GM19463 (cell line): ENCODE data around the gene MTX1.

ENCODE experiments used
- ATAC-seq: cut with Tn5 transposase; IDR thresholded peaks from one replicate; pipeline ENCODE4 v1.9.1; 2021; ENCODE audit warnings: mild to moderate bottlenecking, moderate library complexity; ENCODE audit not compliant: unreplicated experiment

MTX1 gene

DNA sequence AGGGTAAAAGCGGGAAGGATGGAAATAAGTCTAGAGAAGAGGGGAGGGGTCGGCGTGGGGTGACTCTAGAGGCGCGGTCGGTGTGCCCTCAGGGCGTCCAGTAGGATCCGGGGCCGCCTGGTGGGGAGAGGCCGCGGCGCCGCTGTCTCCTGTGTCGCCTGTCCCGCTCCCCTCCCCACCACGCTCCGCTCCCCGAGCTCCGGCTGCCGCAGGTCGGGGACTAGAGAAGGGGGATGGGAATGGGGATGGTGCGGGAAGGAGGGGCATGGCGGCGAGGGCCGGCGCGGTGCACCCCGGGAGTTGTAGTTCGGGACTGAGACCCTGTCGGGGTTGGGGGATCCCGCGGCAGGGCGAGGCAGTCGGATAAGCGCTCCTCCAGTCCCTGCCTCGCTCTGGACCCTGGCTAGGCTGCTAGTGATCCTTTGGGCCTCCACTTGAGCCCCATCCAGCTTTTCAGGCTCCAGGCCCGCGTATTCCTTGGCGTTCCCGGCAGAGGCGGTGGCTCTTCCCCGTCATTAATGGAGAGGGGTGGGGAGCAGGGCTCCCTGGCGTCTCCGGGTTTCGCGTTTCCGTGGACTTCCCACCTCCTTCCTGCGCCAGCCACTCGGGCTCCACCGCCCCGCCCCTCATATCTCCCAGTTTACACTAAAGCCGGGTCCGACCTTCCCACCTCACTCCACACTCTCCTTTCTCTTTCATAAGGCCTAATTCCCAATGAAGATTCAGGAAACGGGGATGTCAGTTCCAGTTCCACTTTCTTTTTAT, 46.9 kb downstream of the MTX1 start, which contains the start of gene ENTREP3:
Gene ENTREP3 (minus strand): TSS at position 241 of the 765 bp plus-strand sequence. CDS start 606 bp downstream, outside the sequence.
- peak; percentile 60 for ATAC-seq

DNA sequence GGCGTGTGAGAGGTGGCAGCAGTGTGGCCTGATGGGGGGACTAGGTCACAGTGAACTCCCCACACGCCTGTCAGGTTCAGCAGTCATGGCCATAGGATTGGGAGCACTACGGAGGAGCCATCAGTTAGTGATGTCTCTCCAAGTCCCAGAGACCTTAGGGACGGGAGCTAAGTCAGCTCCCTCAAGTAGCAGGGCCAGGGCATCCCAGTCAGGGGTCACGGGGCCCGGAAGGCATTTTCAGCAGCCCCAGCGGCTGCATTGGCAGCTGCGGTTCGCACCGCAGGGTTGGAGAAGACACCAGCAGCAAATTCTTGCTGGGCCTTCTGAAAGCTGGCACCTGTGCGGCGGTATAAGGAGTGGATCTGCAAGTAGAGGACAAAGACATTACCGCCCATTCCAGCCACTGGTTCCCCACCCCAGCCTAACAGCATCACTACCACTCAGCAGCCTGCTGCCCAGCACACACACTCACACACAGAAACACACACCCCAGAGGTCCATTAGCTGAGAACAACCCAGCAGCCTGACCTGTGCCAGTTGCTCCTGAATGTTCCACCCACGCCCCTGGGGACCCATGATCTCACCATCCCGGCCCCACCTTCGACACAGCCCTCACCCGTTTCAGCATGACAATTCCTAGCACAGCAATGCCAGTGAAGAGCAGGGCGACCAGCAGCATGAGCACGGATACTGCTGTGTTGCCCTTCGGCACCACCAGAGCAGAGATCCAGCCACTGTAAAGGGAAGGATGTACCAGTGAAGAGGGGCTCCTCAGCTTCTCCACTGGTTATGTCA, 47.8 kb downstream of the MTX1 start:
- ATAC-seq = no peak

DNA sequence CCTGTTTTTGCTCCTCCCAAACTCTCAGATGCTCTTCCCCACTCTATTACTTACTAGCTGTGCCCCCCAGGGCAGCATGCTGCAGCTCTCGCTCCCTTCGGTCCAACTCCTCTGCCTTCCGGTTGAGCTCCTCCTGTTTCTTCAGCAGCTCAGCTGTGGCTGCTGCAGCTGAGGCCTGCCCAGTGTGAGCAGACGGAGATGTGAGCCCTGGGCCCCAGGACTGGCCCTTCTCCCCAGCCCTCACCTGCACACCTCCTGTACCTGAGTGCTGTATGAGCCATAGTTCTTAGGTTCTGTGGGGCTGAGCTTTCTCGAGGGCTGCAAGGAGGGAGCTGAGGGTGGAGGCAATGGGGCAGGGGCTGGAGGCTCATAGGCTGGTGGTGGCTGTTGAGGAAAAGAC, 51.8 kb downstream of the MTX1 start:
- no peak for ATAC-seq

- ATAC-seq = no peak
Measured at GRCh38 chr1:155261493-155261851, 53.0 kb downstream of the MTX1 start.

DNA sequence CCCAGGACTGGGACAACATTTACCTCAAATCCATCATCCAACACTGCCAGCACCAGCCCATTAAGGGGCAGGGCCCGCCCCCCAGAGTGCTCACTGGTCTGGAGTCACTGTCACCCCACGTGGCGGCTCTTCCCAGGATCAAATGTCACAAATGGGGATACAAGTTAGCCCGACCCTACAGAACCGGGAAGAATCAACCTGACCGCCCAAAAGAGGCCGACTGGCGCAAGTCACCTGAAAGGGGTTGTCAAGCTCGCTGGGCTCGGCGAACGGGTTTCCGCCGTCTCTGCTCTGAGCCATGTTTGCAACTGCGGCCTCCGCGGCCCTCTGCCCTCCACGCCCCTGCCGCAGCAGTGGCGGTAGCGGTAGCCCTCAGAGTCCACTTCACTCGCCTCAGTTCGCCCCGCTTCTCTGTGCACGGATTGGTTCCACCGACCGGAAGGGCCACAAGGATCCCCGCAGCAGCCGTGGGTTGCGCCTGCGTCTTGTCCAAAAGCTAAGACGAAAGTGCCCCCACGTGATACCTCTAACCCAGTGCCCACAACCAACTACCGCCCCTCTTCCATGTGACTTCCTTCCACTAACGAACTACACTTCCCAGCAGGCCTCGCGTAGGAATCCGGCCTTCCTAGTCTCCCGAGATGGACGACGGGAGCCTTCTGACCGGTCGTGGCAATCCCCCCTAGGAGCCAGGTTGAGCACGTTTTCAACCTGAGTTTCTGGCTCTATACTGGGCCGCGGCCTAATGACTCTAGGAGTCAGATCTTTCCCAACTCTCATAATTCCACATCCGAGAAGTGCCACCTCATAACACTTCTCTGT, 53.6 kb downstream of the MTX1 start, which contains the start of gene SCAMP3:
Gene SCAMP3 (minus strand): TSS at position 509 of the 822 bp plus-strand sequence. CDS start 209 bp downstream, at position 300.
- peak; percentile 96 for ATAC-seq

DNA sequence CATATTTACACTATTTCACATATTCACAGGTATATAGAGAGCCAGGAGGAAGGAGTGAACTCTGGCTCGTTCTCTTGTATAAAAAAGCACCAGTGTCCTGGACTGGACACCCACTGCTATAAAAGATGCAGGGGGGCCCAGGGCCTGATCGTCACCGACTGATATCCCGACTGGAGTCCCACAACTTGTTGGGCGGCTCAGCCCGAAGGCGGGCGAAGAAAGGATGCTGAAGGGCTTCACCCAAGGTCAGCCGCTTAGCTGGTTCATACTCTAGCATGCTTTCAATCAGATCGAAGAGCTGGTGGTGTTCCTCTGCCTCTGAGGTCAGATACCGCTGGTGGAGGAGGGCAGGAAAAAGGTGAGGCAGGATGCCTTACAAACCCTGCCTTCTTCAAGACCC, 54.6 kb downstream of the MTX1 start:
- ATAC-seq = no peak
